WERI-Rb-1 (cell line): ENCODE results near the gene TTC22.
A peak's percentile ranks its signal among the peaks of the same experiment; 100 is the strongest.
"Not testable (repeated sequence)": the region's sequence is repeated elsewhere in the genome, so short reads cannot be mapped to it uniquely, and the experiment has no call there.

Source experiments
- DNase-seq: peaks from one replicate; pipeline ENCODE4 v3.0.0-alpha.2; 2020
- H3K27ac ChIP-seq: fragments of 250-450 bp; sonication (Bioruptor Pico); 2 replicates; pipeline ENCODE4 v1.5.1; 2020; ENCODE audit warnings: mild to moderate bottlenecking, moderate library complexity
- H3K27me3 ChIP-seq: fragments of 250-450 bp; sonication (Bioruptor Pico); 2 replicates; pipeline ENCODE4 v1.5.1; 2021; ENCODE audit warnings: mild to moderate bottlenecking, low read depth, moderate library complexity; ENCODE audit not compliant: insufficient read depth, severe bottlenecking
- H3K36me3 ChIP-seq: fragments of 250-450 bp; sonication (Bioruptor Pico); 2 replicates; pipeline ENCODE4 v1.5.1; 2020; ENCODE audit warnings: mild to moderate bottlenecking, moderate library complexity
- H3K4me3 ChIP-seq: 2 replicates; pipeline ENCODE4 v1.5.1; 2011; ENCODE audit warnings: low read depth, mild to moderate bottlenecking, control low read depth, low read length
- H3K9me3 ChIP-seq: fragments of 250-450 bp; sonication (Bioruptor Pico); 2 replicates; pipeline ENCODE4 v1.5.1; 2021; ENCODE audit warnings: mild to moderate bottlenecking, moderate library complexity; ENCODE audit not compliant: severe bottlenecking
- CTCF ChIP-seq: IDR thresholded peaks from 2 replicates; pipeline ENCODE4 v1.5.1; 2011; ENCODE audit warnings: low read depth, mild to moderate bottlenecking, control low read depth, inconsistent platforms, low read length

Gene TTC22

GRCh38 chr1:54782156-54782555 lies 19.0 kb downstream of the TTC22 start:
- H3K9me3 ChIP-seq = no peaks in the 10 kb centered on the region
- H3K4me3 ChIP-seq = no peak overlapping the region
- no peaks in the 10 kb centered on the region for H3K36me3 ChIP-seq
- no peak for DNase-seq
- H3K27ac ChIP-seq = no peak overlapping the region
- TF ChIP-seq CTCF = no peak
- no peaks in the 10 kb centered on the region for H3K27me3 ChIP-seq

GRCh38 chr1:54781023-54781723 lies 19.9 kb downstream of the TTC22 start:
- Histone ChIP-seq H3K9me3 (no peaks in the 10 kb centered on the region), H3K36me3 (no peaks in the 10 kb centered on the region), H3K4me3 (no peak overlapping the region), H3K27me3 (no peaks in the 10 kb centered on the region), H3K27ac (no peak overlapping the region)
- no peak for DNase-seq
- no peak for TF ChIP-seq CTCF

GRCh38 chr1:54777431-54777830 lies 23.7 kb downstream of the TTC22 start:
- DNase-seq = no peak
- Histone ChIP-seq H3K36me3 (no peaks in the 10 kb centered on the region), H3K27ac (no peak overlapping the region), H3K27me3 (no peaks in the 10 kb centered on the region), H3K4me3 (no peak overlapping the region), H3K9me3 (no peaks in the 10 kb centered on the region)
- no peak for TF ChIP-seq CTCF

DNA sequence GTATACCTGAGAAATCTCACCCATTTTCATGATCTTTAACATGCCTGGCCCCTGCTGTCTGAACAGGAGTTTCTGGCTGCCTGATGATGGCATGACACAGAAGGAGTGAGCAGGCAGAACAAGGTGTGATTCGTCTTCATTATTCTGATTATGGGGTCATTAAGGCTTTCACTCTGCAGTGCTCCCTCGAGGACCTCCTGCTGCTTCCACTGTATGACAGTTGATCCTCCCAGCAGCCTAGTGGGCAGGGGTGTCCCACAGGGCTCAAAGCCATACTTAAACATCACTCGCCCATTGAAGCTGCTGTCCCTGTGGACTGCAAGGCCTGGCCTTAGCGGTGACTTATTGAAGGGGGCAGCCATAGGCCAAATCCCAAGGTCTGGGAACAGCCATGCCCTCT lies 24.1 kb downstream of the TTC22 start:
- Histone ChIP-seq H3K9me3 (no peaks in the 10 kb centered on the region), H3K27ac (no peak overlapping the region), H3K36me3 (no peaks in the 10 kb centered on the region), H3K27me3 (no peaks in the 10 kb centered on the region), H3K4me3 (no peak overlapping the region)
- no peak for TF ChIP-seq CTCF
- DNase-seq = no peak

DNA sequence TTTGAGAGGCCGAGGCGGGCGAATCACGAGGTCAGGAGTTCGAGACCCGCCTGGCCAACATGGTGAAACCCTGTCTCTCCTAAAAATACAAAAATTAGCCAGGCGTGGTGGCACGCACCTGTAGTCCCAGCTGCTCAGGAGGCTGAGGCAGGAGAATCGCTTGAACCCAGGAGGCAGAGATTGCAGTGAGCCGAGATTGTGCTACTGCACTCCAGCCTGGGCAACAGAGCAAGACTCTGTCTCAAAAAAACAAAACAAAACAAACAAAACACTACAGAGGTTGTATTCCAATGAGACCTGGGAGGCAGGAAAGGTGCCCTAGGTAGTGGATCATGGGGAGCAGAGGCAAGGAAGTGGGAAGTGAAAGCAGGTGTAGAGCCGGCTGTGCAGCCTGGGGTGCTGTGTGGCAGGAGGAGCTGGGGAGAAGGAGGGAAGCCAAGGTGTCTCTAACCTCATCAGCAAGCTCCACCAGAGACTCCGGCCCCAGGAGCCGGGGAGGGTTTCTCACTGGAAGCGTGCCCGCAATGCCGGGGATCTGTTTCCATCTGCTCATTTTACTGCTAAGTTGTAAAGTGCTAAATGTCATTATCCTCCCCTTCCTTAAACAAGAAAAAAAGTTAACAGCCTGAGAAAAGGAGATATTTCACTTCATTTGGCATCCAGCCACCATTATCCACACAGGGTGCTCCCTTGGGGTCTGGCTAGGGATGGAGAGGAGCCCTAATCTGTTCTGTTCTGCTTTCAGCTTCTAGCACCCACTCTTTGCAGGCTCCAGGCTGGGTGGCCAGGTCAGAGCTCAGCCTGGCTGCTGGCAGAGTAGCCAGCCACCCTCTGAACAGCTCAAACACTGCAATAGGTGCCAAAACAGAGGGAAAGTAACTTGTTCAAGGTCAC lies 25.0 kb downstream of the TTC22 start:
- not testable (repeated sequence) for H3K36me3 ChIP-seq, DNase-seq, H3K4me3 ChIP-seq, H3K9me3 ChIP-seq, H3K27me3 ChIP-seq
- peak overlapping the region; percentile 74; the same call in 1 of the 2 replicates for H3K27ac ChIP-seq

DNA sequence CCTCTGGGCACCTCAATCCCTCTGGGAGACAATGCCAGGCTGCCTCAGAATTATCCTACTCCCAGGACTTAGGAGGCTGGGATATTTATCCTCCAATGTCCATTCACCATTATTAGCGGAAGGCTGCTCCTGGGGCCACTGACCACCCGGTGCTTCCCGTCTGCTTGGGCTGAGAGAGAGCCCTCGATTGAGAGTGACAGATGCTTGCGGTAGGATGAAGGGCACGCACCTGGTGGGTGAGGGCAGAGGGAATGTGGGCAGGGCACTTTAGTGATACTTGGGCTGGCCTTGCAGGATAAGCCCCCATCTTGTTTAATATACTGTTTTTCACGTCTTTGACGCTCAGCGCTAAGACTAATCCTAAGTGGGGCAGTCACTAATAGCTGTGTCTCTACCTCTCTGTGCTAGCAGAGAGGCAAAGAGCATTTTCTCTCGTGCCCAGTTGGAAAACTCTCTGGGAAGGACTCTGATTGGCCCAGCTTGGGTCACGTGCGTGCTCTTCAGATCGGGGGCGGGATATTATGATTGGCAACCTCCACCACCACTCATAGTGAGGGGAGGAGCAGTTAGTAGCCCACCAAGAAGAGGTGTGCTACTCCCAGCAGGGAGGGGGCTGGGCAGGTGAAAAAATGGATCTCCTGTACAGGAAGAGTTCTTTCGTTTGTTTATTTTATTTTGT lies 26.2 kb downstream of the TTC22 start:
- Histone ChIP-seq H3K4me3 (peak overlapping the region; percentile 33), H3K36me3 (no peaks in the 10 kb centered on the region), H3K9me3 (no peaks in the 10 kb centered on the region), H3K27me3 (no peaks in the 10 kb centered on the region), H3K27ac (peak overlapping the region; percentile 74)
- peak; percentile 92 for DNase-seq
- no peak for TF ChIP-seq CTCF
